Measurements from ENCODE around the gene SRGAP3. TPM values are rescaled to one million over a fixed set of nuclear protein-coding genes. Genes with fewer than 3 reads are reported as not detected.

SRGAP3 gene
- total RNA-seq, 4 donors from 2014 or later = 2.4 to 35.5 (median 8.2) TPM

DNA sequence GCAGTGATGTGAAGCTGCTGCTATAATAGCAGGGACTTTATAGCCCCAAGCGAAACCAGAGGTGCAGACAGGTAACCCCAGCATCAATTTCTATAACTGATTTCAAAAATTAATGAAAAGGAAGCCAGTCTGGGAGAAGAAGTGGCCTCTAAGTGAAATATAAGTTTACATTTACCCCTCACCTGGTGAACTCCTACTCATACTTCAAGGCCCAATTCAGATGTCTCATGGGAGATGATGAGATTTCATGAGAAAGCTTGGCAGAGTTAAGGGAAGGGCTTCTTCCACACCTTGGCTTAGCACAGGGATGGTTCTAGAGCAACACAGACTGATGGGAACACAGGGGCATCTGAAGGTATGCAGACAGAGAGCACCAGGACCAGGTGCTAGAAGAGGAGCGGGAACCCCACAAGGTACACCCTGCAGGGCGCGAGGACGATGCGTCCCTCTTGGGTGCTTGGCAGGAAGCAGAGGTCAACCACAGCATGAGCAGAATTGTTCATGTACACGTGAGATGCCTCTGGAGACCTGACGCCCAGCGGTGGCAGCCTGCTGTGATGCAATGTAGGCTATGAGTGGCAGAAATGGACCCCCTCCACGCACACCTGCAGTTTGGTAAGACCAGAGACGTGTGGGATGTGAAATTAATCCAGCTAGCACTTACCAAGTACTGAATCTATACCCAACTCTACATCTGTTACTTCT is 102.9 kb downstream of the SRGAP3 start:
- Histone ChIP-seq H3K27ac (peak overlapping the region in 1 of 2 donors; percentile 82), H3K36me3 (no peaks in the 10 kb centered on the region), H3K9me3 (no peaks in the 10 kb centered on the region), H3K4me1 (peaks cover 8 to 9% of the 10 kb centered on the region in 2 donors), H3K4me3 (no peak overlapping the region), H3K27me3 (no peaks in the 10 kb centered on the region)
- no peak for DNase-seq
- intact Hi-C loops (cut with DNase I; ENCODE audit: low total_unique reads) = no loop called here
- TF ChIP-seq CTCF (IDR thresholded peaks at IDR 0.05) = no peak

GRCh38 chr3:9143184-9143583 is 106.3 kb downstream of the SRGAP3 start:
- H3K27me3 ChIP-seq = no peaks in the 10 kb centered on the region
- peaks cover 6 to 8% of the 10 kb centered on the region in 2 donors for H3K4me1 ChIP-seq
- intact Hi-C loops (cut with DNase I; ENCODE audit: low total_unique reads) = no loop called here
- TF ChIP-seq POLR2A (IDR thresholded peaks at IDR 0.05) (no peak), CTCF (IDR thresholded peaks at IDR 0.05) (no peak)
- DNase-seq = no peak
- peak overlapping the region; percentile 51 to 68 for H3K27ac ChIP-seq
- no peaks in the 10 kb centered on the region for H3K36me3 ChIP-seq
- H3K9me3 ChIP-seq = no peaks in the 10 kb centered on the region
- no peak overlapping the region for H3K4me3 ChIP-seq

DNA sequence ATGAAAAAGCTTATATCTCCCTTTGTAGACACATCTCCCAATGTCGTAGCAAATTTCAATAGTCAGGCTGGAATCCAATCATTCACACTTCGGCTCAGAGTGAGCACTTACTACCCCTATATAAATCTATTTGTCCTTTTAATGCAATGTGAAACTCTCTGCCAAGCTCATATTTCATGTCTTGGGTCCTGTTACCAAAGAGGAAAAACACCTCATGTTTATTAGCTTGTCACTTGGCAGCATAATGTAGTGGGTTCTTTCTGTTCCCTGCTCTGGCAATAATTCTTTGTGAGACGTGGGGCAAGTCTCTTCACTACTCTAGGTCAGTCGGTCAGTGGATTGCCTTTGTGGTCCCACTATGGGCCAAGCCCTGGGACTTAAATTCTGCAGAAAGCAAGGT is 107.1 kb downstream of the SRGAP3 start:
- peak overlapping the region; percentile 51 to 68 for H3K27ac ChIP-seq
- DNase-seq = peak in 1 of 2 donors; percentile 61
- intact Hi-C loops (cut with DNase I; ENCODE audit: low total_unique reads) = no loop called here

DNA sequence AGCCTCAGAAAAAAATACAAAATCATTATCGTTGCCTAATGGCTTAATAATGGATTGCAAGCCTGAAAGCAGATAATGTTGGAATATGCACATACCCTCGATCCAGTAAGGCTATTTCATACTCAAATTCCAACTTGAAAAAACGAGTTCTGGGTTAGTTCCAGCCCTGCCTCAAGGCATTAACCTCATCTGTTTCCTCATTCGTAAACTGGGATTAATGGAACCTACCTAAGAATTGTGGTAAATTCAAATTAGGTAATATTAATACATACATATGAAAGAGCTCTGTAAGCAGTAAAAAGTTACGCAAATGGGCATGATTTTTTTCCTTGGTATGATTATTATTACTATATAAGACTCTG is 107.5 kb downstream of the SRGAP3 start:
- H3K9me3 ChIP-seq = no peaks in the 10 kb centered on the region
- peak overlapping the region; percentile 51 to 68 for H3K27ac ChIP-seq
- intact Hi-C loops (cut with DNase I; ENCODE audit: low total_unique reads) = no loop called here
- TF ChIP-seq CTCF (IDR thresholded peaks at IDR 0.05) = no peak
- no peak for TF ChIP-seq POLR2A (IDR thresholded peaks at IDR 0.05)
- H3K4me1 ChIP-seq = peaks cover 6 to 8% of the 10 kb centered on the region in 2 donors
- no peak overlapping the region for H3K4me3 ChIP-seq
- no peak for DNase-seq
- H3K27me3 ChIP-seq = no peaks in the 10 kb centered on the region
- no peaks in the 10 kb centered on the region for H3K36me3 ChIP-seq

More for the DNA sequence above, 107.1 kb downstream of the SRGAP3 start:
- Histone ChIP-seq H3K9me3 (no peaks in the 10 kb centered on the region), H3K36me3 (no peaks in the 10 kb centered on the region), H3K27me3 (no peaks in the 10 kb centered on the region), H3K4me1 (peaks cover 6 to 8% of the 10 kb centered on the region in 2 donors), H3K4me3 (no peak overlapping the region)
- TF ChIP-seq CTCF (IDR thresholded peaks at IDR 0.05) (no peak), POLR2A (IDR thresholded peaks at IDR 0.05) (no peak)

DNA sequence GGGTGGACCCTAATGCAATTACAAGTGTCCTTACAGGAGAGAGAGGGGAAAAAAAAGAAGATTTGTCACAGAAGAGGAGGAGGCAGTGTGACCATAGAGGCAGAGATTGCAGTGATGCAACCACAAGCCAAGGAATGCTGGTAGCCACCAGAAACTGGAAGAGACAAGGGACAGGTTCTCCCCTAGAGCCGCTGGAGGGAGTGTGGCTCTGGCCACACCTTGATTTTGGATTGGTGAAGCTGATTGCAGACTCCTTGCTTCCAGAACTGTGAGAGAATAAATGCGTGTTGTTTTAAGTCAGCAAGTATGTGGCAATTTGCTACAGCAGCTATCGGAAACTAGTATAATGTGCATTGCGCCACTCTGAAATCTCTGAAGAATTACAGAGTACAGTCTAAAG is 110.1 kb downstream of the SRGAP3 start:
- intact Hi-C loops (cut with DNase I; ENCODE audit: low total_unique reads) = no loop called here
- H3K4me1 ChIP-seq = peaks cover 6 to 8% of the 10 kb centered on the region in 2 donors
- no peak overlapping the region for H3K27ac ChIP-seq
- no peaks in the 10 kb centered on the region for H3K27me3 ChIP-seq
- no peak for DNase-seq
- no peak overlapping the region for H3K4me3 ChIP-seq
- no peaks in the 10 kb centered on the region for H3K36me3 ChIP-seq
- no peak for TF ChIP-seq POLR2A (IDR thresholded peaks at IDR 0.05)
- no peak for TF ChIP-seq CTCF (IDR thresholded peaks at IDR 0.05)
- H3K9me3 ChIP-seq = no peaks in the 10 kb centered on the region

Data from uterus (tissue), 4 donors.